Liver (tissue), 9 donors: ENCODE measurements around the gene LARGE1. TPM values are rescaled to one million over a fixed set of nuclear protein-coding genes. Genes with fewer than 3 reads are reported as not detected.
"Not testable (repeated sequence)": the region's sequence is repeated elsewhere in the genome, so short reads cannot be mapped to it uniquely, and the experiment has no call there.

Source experiments
- DNase-seq: peaks from one replicate; pipeline ENCODE4 v3.0.0-alpha.2; 2017; ENCODE audit warnings: low spot score
- H3K27ac ChIP-seq, 2 donors: one replicate each; pipeline ENCODE4 v1.7.0; 2013; ENCODE audit warnings: inconsistent platforms in 2 of 2, low read length in 2 of 2, control low read depth in 1 of 2, low read depth in 1 of 2, mild to moderate bottlenecking in 1 of 2
- H3K27me3 ChIP-seq, 4 donors: one replicate each; pipeline versions ENCODE4 v1.6.1 to v1.7.0; 2013; ENCODE audit warnings: low read length in 3 of 4, inconsistent platforms in 1 of 4, mild to moderate bottlenecking in 1 of 4, moderate library complexity in 1 of 4; ENCODE audit not compliant: control insufficient read depth in 4 of 4, insufficient read depth in 4 of 4
- H3K36me3 ChIP-seq, 4 donors: one replicate each; pipeline versions ENCODE4 v1.6.1 to v1.7.0; 2013; ENCODE audit warnings: low read length in 3 of 4, mild to moderate bottlenecking in 3 of 4, low read depth in 1 of 4, moderate library complexity in 1 of 4; ENCODE audit not compliant: control insufficient read depth in 4 of 4, insufficient read depth in 3 of 4
- H3K4me1 ChIP-seq, 4 donors: one replicate each; pipeline versions ENCODE4 v1.6.1 to v1.7.0; 2013; ENCODE audit warnings: low read length in 3 of 4, mild to moderate bottlenecking in 3 of 4, moderate library complexity in 1 of 4; ENCODE audit not compliant: control insufficient read depth in 4 of 4, insufficient read depth in 4 of 4
- H3K4me3 ChIP-seq, 3 donors: one replicate each; pipeline versions ENCODE4 v1.6.1 to v1.7.0; 2013; ENCODE audit warnings: low read length in 3 of 3, control low read depth in 1 of 3, low read depth in 1 of 3, mild to moderate bottlenecking in 1 of 3
- H3K9ac ChIP-seq, 2 donors: one replicate each; pipeline ENCODE4 v1.7.0; 2013; ENCODE audit warnings: low read length in 2 of 2, mild to moderate bottlenecking in 2 of 2, moderate library complexity in 2 of 2, control low read depth in 1 of 2, low read depth in 1 of 2
- H3K9me3 ChIP-seq, 4 donors: one replicate each; pipeline versions ENCODE4 v1.6.1 to v1.7.0; 2013; ENCODE audit warnings: low read length in 3 of 4; ENCODE audit not compliant: control insufficient read depth in 4 of 4
- ATF3 ChIP-seq: IDR thresholded peaks from 2 replicates; pipeline ENCODE4 v1.6.1; 2016; ENCODE audit warnings: antibody characterized with exemption
- CTCF ChIP-seq: fragments of 150-350 bp; IDR thresholded peaks from 2 replicates; pipeline ENCODE4 v1.5.1; 2017; ENCODE audit warnings: improper control_type of control experiment, low read depth, low read length; ENCODE audit not compliant: missing input control
- EGR1 ChIP-seq, 2 donors: IDR thresholded peaks; 2 replicates each; pipeline ENCODE4 v1.6.1; 2016 to 2018; ENCODE audit warnings: antibody characterized with exemption in 2 of 2, low read depth in 2 of 2
- FOXA1 ChIP-seq: IDR thresholded peaks from 2 replicates; pipeline ENCODE4 v1.6.1; 2016; ENCODE audit warnings: antibody characterized with exemption
- FOXA2 ChIP-seq: IDR thresholded peaks from 2 replicates; pipeline ENCODE4 v1.6.1; 2016; ENCODE audit warnings: antibody characterized with exemption
- GABPA ChIP-seq, 2 donors: IDR thresholded peaks in 1 of 2; conservative IDR thresholded peaks in 1 of 2; 2 replicates each; pipeline ENCODE4 v1.6.1; 2016; ENCODE audit warnings: antibody characterized with exemption in 2 of 2, mild to moderate bottlenecking in 1 of 2, moderate library complexity in 1 of 2
- HNF4A ChIP-seq, 2 donors: conservative IDR thresholded peaks; 2 replicates each; pipeline ENCODE4 v1.6.1; 2016; ENCODE audit warnings: antibody characterized with exemption in 2 of 2, mild to moderate bottlenecking in 2 of 2
- HNF4G ChIP-seq: IDR thresholded peaks from 2 replicates; pipeline ENCODE4 v1.6.1; 2016; ENCODE audit warnings: antibody characterized with exemption
- JUND ChIP-seq, 2 donors: IDR thresholded peaks; 2 replicates each; pipeline ENCODE4 v1.6.1; 2016; ENCODE audit warnings: antibody characterized with exemption in 2 of 2
- NR2F2 ChIP-seq: IDR thresholded peaks from 2 replicates; pipeline ENCODE4 v1.6.1; 2016; ENCODE audit warnings: antibody characterized with exemption
- RAD21 ChIP-seq, 2 donors: IDR thresholded peaks; 2 replicates each; pipeline ENCODE4 v1.6.1; 2016; ENCODE audit warnings: antibody characterized with exemption in 2 of 2, mild to moderate bottlenecking in 2 of 2
- RXRA ChIP-seq, 2 donors: IDR thresholded peaks; 2 replicates each; pipeline ENCODE4 v1.6.1; 2017 to 2018; ENCODE audit warnings: antibody characterized with exemption in 2 of 2, mild to moderate bottlenecking in 1 of 2
- SP1 ChIP-seq: IDR thresholded peaks from 2 replicates; pipeline ENCODE4 v1.6.1; 2018; ENCODE audit warnings: antibody characterized with exemption, mild to moderate bottlenecking
- TAF1 ChIP-seq: conservative IDR thresholded peaks from 2 replicates; pipeline ENCODE4 v1.6.1; 2016; ENCODE audit warnings: antibody characterized with exemption, mild to moderate bottlenecking
- YY1 ChIP-seq: IDR thresholded peaks from 2 replicates; pipeline ENCODE4 v1.6.1; 2016; ENCODE audit warnings: antibody characterized with exemption, mild to moderate bottlenecking
- WGBS: extraction: QIAGEN DNeasy Blood & Tissue Kit; methylation state at CpG from one replicate; pipeline ENCODE4 v1.1.7; 2013; 5-methylcytosine and 5-hydroxymethylcytosine counted together
- polyA plus RNA-seq, 2 donors: library from polyadenylated mRNA; stranded (reverse) in 1 of 2; unstranded in 1 of 2; fragments of 200-250 nt in 1 of 2; fragments of >200 nt in 1 of 2; fragmentation: Nextera tagmentation in 1 of 2; extraction: Ambion mirVana in 1 of 2; gene quantifications; one replicate each; pipeline versions ENCODE4 v1.2.1 to v1.2.3, GENCODE V29; 2013 to 2015
- total RNA-seq, 2 donors: library from RNA; depleted of rRNA; stranded (reverse); fragments of >200 nt; gene quantifications; one replicate each; pipeline ENCODE4 v1.2.3, GENCODE V29; 2014
- TF ChIP-seq, protein P1 (sequence below): IDR thresholded peaks from 2 replicates; pipeline ENCODE4 v1.6.1; 2016; ENCODE audit warnings: antibody characterized with exemption
- TF ChIP-seq, protein P2 (sequence below): IDR thresholded peaks from 2 replicates; pipeline ENCODE4 v1.6.1; 2016; ENCODE audit warnings: antibody characterized with exemption
- donor health status: healthy.
- donor health status: healthy.
- donor health status: healthy.
- donor health status: healthy.
- donor health status: healthy.

The LARGE1 gene
- total and polyA plus RNA-seq, 4 donors, result 2.3 to 14.1 (median 5.7) TPM

DNA sequence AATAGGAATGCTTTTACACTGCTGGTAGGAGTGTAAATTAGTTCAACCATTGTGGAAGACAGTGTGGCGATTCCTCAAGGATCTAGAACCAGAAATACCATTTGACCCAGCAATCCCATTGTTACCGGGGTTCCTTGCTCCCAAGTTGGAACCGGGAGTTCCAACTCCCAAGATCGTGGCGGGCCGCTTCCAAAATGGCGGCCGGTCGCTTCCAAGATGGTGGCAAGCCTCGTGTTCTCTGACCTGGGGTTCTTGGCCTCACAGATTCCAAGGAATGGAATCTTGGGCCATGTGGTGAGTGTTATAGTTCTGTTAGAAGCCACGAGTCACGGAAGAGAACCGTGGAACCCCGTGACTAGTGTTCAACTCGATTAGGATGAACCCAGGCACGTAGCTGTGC is 62.5 kb downstream of the LARGE1 start:
- not testable (repeated sequence) for DNase-seq, H3K9me3 ChIP-seq, H3K36me3 ChIP-seq, H3K27ac ChIP-seq, H3K27me3 ChIP-seq, H3K9ac ChIP-seq, H3K4me3 ChIP-seq
- H3K4me1 ChIP-seq, result peaks cover 0 to 12% (median 9%) of the 10 kb centered on the region in 4 donors
- peak; percentile 20 for TF ChIP-seq YY1
- 97% methylated on average over 16 of the region's 16 CpGs for WGBS

DNA sequence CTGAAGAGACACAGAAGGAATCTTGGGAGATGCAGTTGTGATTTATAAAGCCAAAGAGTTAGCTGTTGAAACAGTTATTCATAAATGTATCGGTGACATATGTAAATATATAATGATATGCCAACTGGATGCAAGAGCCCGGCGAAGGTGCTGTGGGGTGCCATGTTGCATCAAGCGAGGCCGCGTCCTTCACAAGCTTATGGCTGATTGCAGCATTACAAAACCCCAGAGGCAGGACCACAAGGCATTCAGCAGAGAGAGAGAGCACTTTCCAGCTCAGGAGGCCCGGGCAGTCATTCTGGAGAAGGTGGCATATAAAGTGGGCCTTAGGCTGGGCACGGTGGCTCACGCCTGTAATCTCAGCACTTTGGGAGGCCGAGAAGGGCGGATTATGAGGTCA is 65.6 kb downstream of the LARGE1 start:
- no peak for DNase-seq
- TF ChIP-seq HNF4A (conservative IDR thresholded peaks at IDR 0.05) (no peak), ATF3 (no peak), CTCF (no peak), EGR1 (IDR thresholded peaks at IDR 0.05; ENCODE audit: low read depth in 2 of 2) (no peak), FOXA2 (no peak), TAF1 (no peak)
- Histone ChIP-seq H3K4me3 (no peak overlapping the region), H3K27ac (no peak overlapping the region), H3K36me3 (no peaks in the 10 kb centered on the region), H3K9ac (no peak overlapping the region), H3K9me3 (no peaks in the 10 kb centered on the region), H3K4me1 (peaks cover 0 to 16% (median 14%) of the 10 kb centered on the region in 4 donors), H3K27me3 (no peaks in the 10 kb centered on the region)
- 99% methylated on average over 11 of the region's 11 CpGs for WGBS

DNA sequence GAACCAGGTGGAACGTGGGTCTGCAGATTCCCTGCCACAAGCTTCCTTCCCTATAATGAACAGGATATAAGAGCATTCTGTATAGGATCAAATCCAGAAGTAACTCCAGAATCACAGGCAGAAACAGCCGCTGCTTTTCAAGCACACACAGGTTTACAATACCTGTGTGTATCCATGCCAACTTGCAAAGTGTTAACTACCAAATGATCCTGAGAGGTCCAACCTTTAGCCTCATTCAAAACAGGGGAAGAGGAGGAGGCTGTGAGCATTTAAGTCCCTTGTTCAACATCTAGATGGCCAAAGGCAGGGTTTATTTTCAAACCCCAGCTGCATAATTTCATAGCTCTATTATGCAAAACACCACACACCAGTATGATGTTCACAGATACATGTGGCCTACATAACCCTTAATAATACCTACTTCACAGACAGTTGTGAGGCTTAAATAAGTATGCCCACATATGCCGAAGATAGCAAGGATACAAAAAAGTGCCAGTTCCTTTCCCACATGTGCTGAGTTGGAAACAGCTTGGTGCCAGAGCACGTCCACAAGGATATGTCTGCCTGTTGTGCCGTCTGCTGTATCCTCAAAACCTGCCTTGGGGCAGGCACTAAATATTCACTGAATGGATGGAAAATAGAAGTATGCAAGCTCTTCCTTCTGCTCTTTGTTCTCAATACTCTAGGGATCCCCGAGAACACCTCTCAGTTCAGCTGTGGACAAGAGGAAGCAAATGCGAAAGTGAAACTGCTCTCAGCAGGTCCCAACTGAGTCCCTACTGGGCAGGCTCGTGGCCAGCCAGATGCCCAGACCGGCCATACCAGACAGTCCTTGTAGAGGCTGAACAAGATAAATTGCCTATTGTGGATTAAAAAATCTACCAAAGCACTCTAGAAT is 66.8 kb downstream of the LARGE1 start:
- H3K4me3 ChIP-seq, result peak overlapping the region; percentile 60 to 89 (median 84)
- H3K9me3 ChIP-seq, result no peaks in the 10 kb centered on the region
- WGBS, result 15% methylated on average over 9 of the region's 9 CpGs
- peak overlapping the region; percentile 86 to 87 for H3K27ac ChIP-seq
- peak overlapping the region; percentile 60 to 88 for H3K9ac ChIP-seq
- peak; percentile 36 for DNase-seq
- H3K36me3 ChIP-seq, result no peaks in the 10 kb centered on the region
- no peaks in the 10 kb centered on the region for H3K27me3 ChIP-seq
- H3K4me1 ChIP-seq, result peaks cover 0 to 16% (median 14%) of the 10 kb centered on the region in 4 donors
- peak in 1 of 2 donors; percentile 31 for TF ChIP-seq RXRA (IDR thresholded peaks at IDR 0.05)
- peak; percentile 42 to 54 for TF ChIP-seq RAD21 (IDR thresholded peaks at IDR 0.05)
- TF ChIP-seq NR2F2, result no peak
- no peak for TF ChIP-seq HNF4G
- TF ChIP-seq SP1, result peak; percentile 33
- no peak for TF ChIP-seq ATF3
- TF ChIP-seq EGR1 (IDR thresholded peaks at IDR 0.05; ENCODE audit: low read depth in 2 of 2), result no peak
- peak in 1 of 2 donors; percentile 42 for TF ChIP-seq HNF4A (conservative IDR thresholded peaks at IDR 0.05)
- TF ChIP-seq FOXA2, result no peak
- no peak for TF ChIP-seq FOXA1
- no peak for TF ChIP-seq CTCF
- TF ChIP-seq YY1, result peak; percentile 83
- no peak for TF ChIP-seq GABPA (IDR thresholded peaks at IDR 0.05 in 1 of 2, conservative IDR thresholded peaks at IDR 0.05 in 1 of 2)
- TF ChIP-seq, protein P1, sequence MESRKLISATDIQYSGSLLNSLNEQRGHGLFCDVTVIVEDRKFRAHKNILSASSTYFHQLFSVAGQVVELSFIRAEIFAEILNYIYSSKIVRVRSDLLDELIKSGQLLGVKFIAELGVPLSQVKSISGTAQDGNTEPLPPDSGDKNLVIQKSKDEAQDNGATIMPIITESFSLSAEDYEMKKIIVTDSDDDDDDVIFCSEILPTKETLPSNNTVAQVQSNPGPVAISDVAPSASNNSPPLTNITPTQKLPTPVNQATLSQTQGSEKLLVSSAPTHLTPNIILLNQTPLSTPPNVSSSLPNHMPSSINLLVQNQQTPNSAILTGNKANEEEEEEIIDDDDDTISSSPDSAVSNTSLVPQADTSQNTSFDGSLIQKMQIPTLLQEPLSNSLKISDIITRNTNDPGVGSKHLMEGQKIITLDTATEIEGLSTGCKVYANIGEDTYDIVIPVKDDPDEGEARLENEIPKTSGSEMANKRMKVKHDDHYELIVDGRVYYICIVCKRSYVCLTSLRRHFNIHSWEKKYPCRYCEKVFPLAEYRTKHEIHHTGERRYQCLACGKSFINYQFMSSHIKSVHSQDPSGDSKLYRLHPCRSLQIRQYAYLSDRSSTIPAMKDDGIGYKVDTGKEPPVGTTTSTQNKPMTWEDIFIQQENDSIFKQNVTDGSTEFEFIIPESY, result no peak
- TF ChIP-seq JUND (IDR thresholded peaks at IDR 0.05), result no peak
- peak; percentile 51 for TF ChIP-seq TAF1
- TF ChIP-seq, protein P2, sequence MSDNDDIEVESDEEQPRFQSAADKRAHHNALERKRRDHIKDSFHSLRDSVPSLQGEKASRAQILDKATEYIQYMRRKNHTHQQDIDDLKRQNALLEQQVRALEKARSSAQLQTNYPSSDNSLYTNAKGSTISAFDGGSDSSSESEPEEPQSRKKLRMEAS, result peak; percentile 28
